GM18526 (cell line): Measurements from ENCODE around the gene KAT14.

Experiments used
- POLR2A ChIP-seq: IDR thresholded peaks from 3 replicates; pipeline ENCODE4 v1.6.1; 2011; ENCODE audit not compliant: insufficient read length; ENCODE audit errors: extremely low read depth

Gene KAT14

DNA sequence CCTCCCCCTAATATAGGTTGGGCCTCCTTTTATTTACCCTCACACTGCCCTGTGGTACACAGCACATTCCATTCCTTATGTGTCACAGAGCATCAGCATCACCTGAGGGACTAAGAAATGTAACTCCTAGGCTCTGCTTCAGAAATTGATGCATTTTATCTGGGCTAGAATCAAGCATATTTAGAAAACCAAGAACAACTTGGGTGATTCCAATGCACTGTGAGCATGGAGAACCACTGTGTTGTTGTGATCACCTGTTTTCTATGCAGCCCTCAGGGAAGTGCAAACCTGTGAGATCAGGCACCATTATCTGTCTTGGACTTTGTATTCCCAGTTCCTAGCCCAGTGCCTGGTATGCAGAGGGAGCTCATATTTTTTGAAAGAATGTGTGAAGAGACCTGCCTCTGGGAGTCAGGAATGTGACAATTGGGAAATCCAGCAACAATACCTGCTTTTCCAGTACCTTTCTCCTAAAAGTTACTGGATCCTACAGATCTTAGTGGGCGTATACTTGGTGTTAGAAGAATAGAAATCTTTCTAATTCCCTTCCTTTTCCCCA lies 7.0 kb downstream of the KAT14 start:
- no peak for TF ChIP-seq POLR2A

DNA sequence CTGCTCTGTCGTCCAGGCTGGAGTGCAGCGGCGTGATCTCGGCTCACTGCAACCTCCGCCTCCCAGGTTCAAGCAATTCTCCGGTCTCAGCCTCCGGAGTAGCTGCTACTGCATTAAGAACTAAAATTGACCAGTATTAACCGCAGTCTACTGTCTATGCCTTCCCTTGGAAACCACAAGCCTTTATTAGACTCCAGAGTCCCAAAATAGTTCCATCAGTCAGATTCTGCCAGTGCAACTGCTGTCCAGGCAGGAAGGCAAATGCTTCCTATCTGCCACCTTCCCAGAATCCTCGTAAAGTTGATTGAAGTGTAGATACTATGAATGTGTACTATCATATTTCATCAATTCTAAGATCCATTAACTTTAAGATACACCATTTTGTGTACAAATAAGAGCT lies 16.7 kb downstream of the KAT14 start:
- no peak for TF ChIP-seq POLR2A

DNA sequence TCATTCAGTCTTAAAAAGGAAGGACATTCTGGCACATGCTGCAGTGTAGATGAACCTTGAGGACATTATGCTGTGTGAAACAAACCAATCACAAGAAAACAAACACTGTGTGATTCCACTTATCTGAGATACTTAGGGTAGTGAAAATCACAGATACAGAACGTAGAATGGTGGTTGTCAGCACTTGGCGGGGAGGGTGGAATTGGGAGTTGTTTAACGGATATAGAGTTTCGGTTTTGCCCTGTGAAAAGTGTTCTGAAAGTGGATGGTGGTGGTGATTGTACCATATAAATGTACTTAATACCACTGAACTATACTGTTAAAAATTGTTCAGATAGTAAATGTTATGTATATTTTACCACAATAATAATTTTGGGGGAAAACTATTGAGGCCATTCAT lies 18.4 kb downstream of the KAT14 start:
- no peak for TF ChIP-seq POLR2A

DNA sequence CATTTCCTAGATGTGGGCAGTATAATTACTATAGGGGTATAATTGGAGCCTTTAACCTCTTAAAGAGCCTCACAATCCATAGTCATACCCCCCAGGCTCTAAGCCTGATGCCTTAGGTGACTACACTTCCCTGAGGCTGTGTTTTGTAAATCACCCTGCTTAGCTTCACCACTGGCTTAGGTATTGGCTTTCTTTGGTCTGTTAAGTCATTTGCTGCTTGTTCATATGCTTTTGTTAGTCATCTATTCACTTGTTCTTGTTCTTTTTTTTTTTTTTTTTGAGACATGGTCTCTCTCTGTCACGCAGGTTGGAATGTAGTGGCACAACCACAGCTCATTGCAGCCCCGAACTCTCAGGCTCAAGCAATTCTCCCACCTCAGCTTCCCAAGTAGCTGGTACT lies 26.7 kb downstream of the KAT14 start:
- TF ChIP-seq POLR2A = no peak

DNA sequence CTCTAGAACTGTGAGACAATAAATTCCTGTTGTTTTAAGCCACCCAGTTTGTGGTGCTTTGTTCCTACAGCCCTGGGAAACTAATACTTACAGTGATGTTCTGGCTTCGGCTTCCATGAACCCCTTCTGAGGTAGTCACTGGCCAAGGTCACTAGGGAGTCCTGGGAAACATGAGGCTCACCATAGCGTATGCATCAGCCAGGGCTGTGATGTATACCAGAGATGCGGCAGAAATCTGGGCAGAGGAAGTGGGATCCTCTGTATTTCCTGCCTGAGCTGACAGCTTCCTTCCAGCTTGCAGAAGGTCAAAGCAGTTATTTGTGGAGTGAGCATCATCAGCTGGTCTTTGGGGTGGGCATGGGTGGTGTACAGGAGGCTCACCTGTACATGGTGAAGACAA lies 27.9 kb downstream of the KAT14 start:
- TF ChIP-seq POLR2A = no peak

DNA sequence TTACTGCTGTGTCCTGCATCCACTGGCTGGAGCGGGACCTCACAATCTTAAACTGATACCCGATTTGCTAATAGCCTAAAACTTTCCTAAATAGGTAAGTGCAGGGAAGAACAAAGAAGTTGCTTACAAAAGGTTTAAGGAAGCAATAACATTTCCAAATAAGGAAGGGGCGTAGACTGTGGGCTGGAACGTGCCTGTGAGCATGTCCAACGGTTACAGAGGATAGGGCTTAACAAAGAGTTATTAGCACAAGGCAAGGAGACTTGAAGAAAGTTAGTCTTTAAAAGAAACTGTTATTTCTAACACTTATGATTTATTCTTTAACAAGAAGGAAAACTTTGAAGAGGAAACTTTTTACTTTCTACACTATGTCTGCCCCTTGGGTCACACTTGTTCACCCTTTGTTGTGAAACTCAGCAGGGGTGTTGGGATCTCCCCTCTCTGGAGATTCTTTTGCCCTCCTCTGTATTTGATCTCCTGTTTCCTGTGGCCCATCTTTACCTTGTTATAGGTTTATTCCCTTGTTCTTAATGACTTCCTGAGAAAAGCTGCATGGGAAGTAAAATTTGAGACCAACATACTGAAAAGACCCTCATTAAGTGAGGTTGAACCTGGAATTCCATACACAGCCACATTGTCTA lies 28.7 kb downstream of the KAT14 start:
- no peak for TF ChIP-seq POLR2A

DNA sequence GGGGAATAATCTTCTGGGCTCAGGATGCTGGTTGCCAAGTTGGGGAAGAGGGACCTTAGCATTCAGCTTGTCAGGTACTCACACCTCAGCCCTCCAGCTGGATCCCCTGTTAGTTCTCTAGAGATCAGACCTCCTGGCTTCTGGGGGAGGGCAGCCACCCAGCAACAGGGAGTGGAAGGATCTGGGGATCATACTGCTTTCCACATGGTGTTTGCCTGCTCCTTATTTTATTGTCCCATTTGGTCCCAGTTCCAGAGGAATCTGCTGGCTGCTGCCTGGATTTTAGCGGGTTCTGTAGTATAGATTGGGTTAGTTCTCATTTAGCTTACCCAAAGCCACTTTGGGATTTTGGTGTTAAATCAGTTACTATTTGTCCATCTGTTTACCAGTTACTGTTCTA lies 29.3 kb downstream of the KAT14 start:
- no peak for TF ChIP-seq POLR2A

DNA sequence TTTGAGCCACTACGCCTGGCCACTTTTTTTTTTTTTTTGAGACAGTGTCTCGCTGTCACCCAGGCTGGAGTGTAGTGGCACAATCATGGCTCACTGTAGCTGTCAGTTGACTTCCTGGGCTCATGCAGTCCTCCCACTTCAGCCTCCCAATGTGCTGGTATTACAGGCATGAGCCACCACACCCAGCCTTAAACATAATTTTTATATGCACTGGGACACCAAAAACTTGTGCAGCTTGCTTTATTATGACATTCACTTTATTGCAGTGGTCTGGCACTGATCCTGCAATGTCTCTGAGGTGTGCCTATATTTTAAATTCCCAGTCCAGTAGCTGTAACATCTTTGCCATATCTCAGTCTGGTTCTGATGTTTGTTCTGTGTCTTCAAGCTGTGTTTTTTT lies 34.7 kb downstream of the KAT14 start:
- no peak for TF ChIP-seq POLR2A

DNA sequence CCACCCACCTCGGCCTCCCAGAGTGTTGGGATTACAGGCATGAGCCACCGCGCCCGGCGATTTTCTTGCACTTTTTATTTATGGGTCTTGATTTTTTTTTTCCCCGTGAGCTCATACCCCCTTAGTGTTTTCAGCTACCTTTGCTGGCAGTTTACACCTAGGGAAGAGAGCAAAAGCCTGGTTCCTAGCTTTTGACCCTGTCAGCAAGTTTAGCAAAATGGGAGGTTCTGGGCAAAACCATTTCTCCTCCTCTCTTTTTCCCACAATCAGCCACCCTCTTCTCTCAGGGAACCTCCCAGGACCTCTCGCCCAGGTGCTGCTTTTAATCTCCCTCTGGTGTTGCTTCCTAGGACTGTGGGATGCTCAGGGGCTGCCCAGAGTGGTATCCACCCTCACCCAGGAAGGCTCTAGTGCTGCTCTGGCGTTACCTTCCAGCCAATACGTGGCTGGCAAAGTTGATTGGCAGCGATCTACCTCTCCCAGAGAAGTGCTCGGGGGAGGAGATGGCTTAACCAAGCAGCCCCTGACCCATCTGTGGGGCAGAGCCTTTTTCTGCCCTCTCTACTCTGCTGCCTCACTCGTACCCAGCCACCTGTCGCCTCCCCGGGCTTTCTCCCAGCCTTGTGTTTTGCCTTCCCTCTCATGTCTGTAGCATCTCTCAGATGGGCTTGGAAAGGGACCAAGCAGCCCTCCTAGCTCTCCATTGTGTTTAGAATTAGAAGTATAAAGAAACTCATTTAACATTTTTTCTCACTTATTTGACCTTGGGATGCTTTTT lies 37.4 kb downstream of the KAT14 start:
- no peak for TF ChIP-seq POLR2A

DNA sequence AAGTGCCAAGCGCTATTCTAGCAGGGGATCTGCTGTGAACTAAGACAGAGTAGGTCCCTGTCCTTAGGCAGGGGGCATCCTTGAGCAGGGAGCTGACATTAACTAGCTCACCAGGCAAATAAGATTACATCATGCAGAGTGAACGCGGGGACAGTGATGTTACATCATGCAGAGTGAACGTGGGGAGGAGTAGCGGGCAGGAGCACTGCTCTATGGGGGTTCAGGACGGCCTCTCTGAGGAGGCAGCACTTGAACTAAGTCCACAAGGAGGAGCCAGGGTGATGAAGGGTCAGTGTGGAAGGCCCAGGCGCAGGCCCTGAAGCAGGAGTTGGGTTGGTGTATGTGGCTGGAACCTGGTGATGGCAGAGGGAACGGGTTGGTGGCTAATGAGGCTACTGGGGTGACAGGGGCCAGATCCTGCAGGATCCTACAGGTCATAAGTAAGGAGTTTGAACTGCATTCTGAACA lies 38.7 kb downstream of the KAT14 start:
- TF ChIP-seq POLR2A = no peak

DNA sequence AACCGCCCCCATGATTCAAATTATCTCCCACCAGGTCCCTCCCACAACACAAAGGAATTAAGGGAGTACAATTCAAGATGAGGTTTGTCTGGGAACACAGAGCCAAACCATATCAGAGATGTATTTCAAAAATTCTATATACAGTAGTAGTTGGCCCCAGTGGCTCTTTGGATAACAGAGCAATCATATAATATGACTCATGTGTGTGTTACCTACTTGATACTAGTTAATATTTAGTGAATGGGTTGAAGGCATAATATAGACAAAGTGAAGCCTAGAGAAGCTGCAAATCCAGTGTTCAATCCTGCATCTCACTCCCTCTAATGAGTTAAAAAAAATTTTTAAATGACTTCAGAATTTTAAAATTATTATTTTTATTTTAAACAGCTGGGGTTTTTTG lies 43.2 kb downstream of the KAT14 start:
- TF ChIP-seq POLR2A = no peak

DNA sequence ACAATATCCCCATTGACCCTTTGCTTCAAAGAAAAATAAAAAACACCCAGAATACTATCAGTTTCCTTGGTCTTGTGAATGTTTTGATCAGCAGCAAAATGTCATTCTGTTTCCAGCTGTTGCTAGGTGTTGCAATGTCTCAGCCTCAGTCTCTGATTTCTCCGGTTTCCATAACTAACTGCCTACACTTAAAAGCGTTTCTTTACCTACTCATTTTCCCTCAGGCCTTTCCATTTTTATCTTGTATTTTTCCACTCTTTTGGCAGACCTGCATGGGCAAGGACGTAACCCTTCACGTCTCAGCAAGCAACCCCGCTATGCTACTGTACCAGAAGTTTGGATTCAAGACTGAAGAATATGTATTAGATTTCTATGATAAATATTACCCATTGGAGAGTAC lies 49.4 kb downstream of the KAT14 start:
- no peak for TF ChIP-seq POLR2A

DNA sequence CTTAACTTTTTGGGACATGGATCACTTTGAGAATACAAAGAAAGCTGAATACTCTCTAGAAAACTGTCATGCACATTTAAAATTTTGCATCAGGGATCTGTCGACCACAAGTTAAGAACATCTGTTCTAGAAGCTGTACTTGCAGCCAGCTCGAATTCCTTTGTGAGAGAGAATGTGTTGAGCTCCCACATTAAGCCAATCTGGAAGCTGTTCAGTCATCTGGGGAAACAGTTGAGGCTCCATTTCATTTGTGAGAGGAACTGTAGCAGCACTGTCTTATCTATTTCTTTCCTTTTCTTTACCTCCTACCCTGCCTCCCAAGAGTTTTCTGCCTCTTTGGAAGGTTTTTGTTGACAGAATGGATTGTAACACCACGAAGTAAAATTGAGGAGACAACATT lies 50.8 kb downstream of the KAT14 start:
- no peak for TF ChIP-seq POLR2A

DNA sequence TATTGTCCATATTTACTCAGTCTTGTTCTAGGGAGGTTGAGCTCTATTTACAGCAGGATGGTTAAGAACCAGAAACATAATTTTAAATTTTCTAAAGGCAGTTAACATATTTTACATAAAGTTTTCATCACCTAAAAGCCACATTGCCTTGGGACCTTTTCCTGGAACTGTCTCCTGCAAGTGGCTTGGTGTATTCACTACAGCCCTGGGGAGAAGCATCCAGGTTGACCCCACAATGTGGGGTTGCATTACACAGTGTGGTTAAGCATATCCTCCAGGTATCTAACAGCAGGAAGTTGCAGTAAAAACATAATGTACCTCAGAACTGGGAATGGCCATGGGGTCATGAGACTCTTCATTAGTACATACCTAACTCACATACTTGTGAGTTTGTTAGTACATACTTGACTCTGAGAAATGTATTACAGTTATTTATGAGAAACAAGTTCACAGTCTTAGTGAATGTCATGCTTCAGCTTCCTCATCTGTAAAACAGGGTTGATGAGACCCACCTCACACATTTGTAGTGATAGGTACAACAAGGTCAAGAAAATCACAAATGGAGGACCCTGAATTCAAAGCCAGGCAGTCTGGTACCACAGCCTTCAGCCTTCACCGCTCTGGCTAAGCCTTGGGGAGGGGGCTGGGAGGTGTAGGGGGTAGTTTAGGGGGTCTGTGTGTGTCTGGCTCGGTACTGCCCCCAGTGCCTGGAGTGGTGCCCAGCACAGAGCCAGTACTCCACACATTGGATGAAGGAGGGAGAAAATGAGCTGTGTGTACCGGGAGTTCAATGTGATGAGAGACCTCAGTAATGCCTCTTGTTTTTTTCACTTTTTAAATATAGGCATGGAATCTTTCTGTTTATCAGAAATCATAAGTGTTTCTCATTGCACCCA lies 52.9 kb downstream of the KAT14 start:
- TF ChIP-seq POLR2A = no peak

DNA sequence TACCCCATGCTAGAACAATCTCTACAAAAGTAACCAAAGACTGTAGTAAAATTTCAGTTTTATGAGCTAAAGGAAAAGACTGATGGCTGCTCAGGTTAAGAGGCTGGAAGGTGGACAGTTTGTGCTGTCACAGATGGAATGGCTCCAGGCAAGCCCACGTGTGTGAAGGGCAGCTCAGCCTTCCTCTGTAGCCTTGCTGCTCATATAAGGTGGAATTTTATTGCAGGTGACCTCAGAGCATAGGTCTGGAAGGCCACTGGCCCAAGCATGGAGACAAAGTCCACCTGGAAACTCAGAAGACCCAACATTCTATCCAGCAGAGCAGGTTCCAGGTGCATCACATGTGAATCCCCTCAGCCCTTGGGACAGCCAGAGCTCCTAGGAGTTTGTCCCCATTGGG lies 53.6 kb downstream of the KAT14 start:
- TF ChIP-seq POLR2A = no peak
